Activated B cell treated with CpG ODN at 0.5 μM for 24 hours (primary cell): ENCODE measurements around the gene TP63. TPM values are rescaled to one million over a fixed set of nuclear protein-coding genes. Genes with fewer than 3 reads are reported as not detected.

Source experiments
- ATAC-seq: fragments of 200-7000 bp; cut with Tn5 transposase; one replicate; pipeline ENCODE4 v1.10.0; 2021; ENCODE audit warnings: low read depth, mild to moderate bottlenecking, moderate library complexity
- CTCF ChIA-PET: fragments of 350-600 bp; sonication (Branson Sonifier 250); formaldehyde crosslinking; loops from one replicate; lab custom pipeline; 2021; ENCODE audit warnings: antibody characterized with exemption; lab: Charles Lee
- POLR2A ChIA-PET: fragments of 350-600 bp; sonication (Branson Sonifier 250); formaldehyde crosslinking; loops from one replicate; lab custom pipeline; 2021; ENCODE audit warnings: antibody characterized with exemption; lab: Charles Lee
- DNase-seq: peaks from one replicate; pipeline ENCODE4 v3.0.0; 2022
- H3K27ac Mint-ChIP-seq: one replicate; pipeline ENCODE4 v1.8.0; 2020; ENCODE audit warnings: mixed read lengths
- H3K27me3 Mint-ChIP-seq: one replicate; pipeline ENCODE4 v1.8.0; 2021; ENCODE audit warnings: mixed read lengths
- H3K36me3 Mint-ChIP-seq: one replicate; pipeline ENCODE4 v1.8.0; 2021; ENCODE audit warnings: low read depth, mixed read lengths
- H3K4me1 Mint-ChIP-seq: one replicate; pipeline ENCODE4 v1.8.0; 2021; ENCODE audit warnings: mixed read lengths
- H3K4me3 Mint-ChIP-seq: one replicate; pipeline ENCODE4 v1.8.0; 2020; ENCODE audit warnings: mild to moderate bottlenecking, mixed read lengths
- H3K9me3 Mint-ChIP-seq: one replicate; pipeline ENCODE4 v1.8.0; 2020; ENCODE audit warnings: mixed read lengths
- intact Hi-C: fragments of 100-400 bp; cut with micrococcal nuclease; formaldehyde crosslinking; loops from one replicate; pipeline ENCODE4 v1.15.1; 2024
- total RNA-seq: library from RNA; stranded (reverse); gene quantifications from 2 replicates; pipeline ENCODE4 v1.2.3, GENCODE V29; 2022
- TF ChIP-seq, protein P1 (sequence below): fragments of 200-600 bp; IDR thresholded peaks from one replicate; pipeline ENCODE4 v1.8.0; 2022; ENCODE audit warnings: antibody characterized with exemption, mild to moderate bottlenecking

TP63 gene
- total RNA-seq, 1 donor from 2014 or later, result 3.9 TPM

GRCh38 chr3:189909139-189909538, 277.9 kb downstream of the TP63 start:
- Mint-ChIP-seq H3K4me3 (no peak overlapping the region), H3K4me1 (no peaks in the 10 kb centered on the region), H3K36me3 (no peaks in the 10 kb centered on the region), H3K9me3 (no peaks in the 10 kb centered on the region), H3K27me3 (no peaks in the 10 kb centered on the region), H3K27ac (no peak overlapping the region)
- TF ChIP-seq, protein P1, sequence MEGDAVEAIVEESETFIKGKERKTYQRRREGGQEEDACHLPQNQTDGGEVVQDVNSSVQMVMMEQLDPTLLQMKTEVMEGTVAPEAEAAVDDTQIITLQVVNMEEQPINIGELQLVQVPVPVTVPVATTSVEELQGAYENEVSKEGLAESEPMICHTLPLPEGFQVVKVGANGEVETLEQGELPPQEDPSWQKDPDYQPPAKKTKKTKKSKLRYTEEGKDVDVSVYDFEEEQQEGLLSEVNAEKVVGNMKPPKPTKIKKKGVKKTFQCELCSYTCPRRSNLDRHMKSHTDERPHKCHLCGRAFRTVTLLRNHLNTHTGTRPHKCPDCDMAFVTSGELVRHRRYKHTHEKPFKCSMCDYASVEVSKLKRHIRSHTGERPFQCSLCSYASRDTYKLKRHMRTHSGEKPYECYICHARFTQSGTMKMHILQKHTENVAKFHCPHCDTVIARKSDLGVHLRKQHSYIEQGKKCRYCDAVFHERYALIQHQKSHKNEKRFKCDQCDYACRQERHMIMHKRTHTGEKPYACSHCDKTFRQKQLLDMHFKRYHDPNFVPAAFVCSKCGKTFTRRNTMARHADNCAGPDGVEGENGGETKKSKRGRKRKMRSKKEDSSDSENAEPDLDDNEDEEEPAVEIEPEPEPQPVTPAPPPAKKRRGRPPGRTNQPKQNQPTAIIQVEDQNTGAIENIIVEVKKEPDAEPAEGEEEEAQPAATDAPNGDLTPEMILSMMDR, result no peak
- ChIA-PET POLR2A (no interaction called here), CTCF (no interaction called here)
- intact Hi-C loops, result no loop called here
- DNase-seq, result no peak
- ATAC-seq, result no peak

DNA sequence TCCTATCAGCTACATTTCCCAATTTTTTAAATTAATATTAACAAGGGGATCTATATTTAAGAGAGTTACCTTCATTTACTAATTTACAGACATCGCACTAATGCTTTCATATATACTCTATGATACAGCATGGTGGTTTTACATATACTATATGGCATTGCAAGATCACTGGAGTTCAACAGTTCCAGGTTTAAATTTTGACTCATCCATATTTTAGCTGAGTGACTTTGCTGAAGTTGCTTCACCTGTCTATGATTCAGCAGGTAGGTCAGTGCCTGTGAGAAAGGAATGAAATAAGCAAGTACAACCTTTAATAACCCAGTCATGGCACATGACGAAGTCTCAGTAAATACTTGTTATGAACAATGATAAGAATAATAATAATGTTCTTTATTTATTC, 278.4 kb downstream of the TP63 start:
- H3K27me3 Mint-ChIP-seq, result no peaks in the 10 kb centered on the region
- no peak overlapping the region for H3K27ac Mint-ChIP-seq
- ChIA-PET CTCF (no interaction called here), POLR2A (no interaction called here)
- no peaks in the 10 kb centered on the region for H3K4me1 Mint-ChIP-seq
- TF ChIP-seq, protein P1, result no peak
- no peaks in the 10 kb centered on the region for H3K36me3 Mint-ChIP-seq
- ATAC-seq, result no peak
- DNase-seq, result no peak
- intact Hi-C loops, result no loop called here
- H3K9me3 Mint-ChIP-seq, result no peaks in the 10 kb centered on the region
- H3K4me3 Mint-ChIP-seq, result no peak overlapping the region

- CTCF ChIA-PET, result no interaction called here
- ATAC-seq, result no peak
Measured at GRCh38 chr3:189911001-189911400, 279.8 kb downstream of the TP63 start.

DNA sequence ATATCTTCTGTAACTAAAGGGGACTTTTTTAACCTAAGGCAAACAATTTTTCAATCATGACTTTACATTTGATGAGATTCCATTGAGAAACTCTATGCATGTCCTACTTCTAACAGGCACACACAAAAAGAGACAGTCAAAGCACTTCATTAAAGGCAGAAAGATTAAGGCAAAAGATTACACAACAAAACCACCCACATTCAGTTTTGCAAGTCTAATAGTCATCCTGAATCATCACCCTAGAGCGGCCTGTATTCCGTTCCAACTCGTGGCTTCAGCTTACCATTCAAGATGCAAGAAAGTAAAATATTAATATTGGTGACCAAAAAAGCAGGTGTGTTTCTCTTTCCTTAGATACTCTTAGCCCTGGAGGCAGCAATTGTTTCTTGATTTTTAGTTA, 283.6 kb downstream of the TP63 start:
- ChIA-PET POLR2A (no interaction called here), CTCF (no interaction called here)
- Mint-ChIP-seq H3K4me3 (no peak overlapping the region), H3K4me1 (no peaks in the 10 kb centered on the region), H3K27ac (no peak overlapping the region), H3K27me3 (no peaks in the 10 kb centered on the region), H3K36me3 (no peaks in the 10 kb centered on the region), H3K9me3 (no peaks in the 10 kb centered on the region)
- TF ChIP-seq, protein P1, result no peak
- DNase-seq (no peak), ATAC-seq (no peak)
- intact Hi-C loops, result no loop called here

More at GRCh38 chr3:189911001-189911400, 279.8 kb downstream of the TP63 start:
- Mint-ChIP-seq H3K36me3 (no peaks in the 10 kb centered on the region), H3K27me3 (no peaks in the 10 kb centered on the region), H3K4me3 (no peak overlapping the region), H3K9me3 (no peaks in the 10 kb centered on the region), H3K27ac (no peak overlapping the region), H3K4me1 (no peaks in the 10 kb centered on the region)
- POLR2A ChIA-PET, result no interaction called here
- TF ChIP-seq, protein P1, result no peak
- no peak for DNase-seq
- intact Hi-C loops, result no loop called here

DNA sequence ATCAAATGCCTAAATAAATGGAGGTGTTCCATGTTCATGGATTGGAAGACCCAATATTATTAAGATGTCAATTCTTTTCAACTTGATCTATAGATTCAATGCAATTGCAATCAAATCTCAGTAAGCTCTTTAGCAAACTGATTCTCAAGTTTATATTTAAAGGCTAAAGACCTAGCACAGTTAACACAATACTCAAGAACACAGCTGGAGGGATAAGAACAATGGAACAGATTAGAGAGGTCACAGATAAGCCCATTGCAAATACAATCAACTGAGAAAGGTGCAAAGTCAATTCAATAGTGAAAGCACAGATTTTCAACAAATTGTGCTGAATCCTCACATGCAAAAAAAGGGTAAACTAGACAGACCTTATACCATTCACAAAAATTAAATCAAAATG, 290.6 kb downstream of the TP63 start:
- Mint-ChIP-seq H3K36me3 (no peaks in the 10 kb centered on the region), H3K27ac (no peak overlapping the region), H3K9me3 (no peaks in the 10 kb centered on the region), H3K4me3 (no peak overlapping the region), H3K27me3 (no peaks in the 10 kb centered on the region), H3K4me1 (no peaks in the 10 kb centered on the region)
- DNase-seq, result no peak
- ChIA-PET POLR2A (no interaction called here), CTCF (no interaction called here)
- intact Hi-C loops, result no loop called here
- ATAC-seq, result no peak
- TF ChIP-seq, protein P1, result no peak
